H9 (cell line): ENCODE results near the gene FAT3. TPM values are rescaled to one million over a fixed set of nuclear protein-coding genes. Genes with fewer than 3 reads are reported as not detected.

Source experiments
- DNase-seq: peaks from one replicate; pipeline ENCODE4 v3.0.0-alpha.2; 2017
- H2AFZ ChIP-seq: one replicate; pipeline ENCODE4 v1.6.1; 2013; ENCODE audit warnings: mild to moderate bottlenecking, low read length, control low read depth, moderate library complexity
- H2AK5ac ChIP-seq: 2 replicates; pipeline ENCODE4 v1.6.1; 2013; ENCODE audit warnings: low read length, control low read depth, mixed read lengths; ENCODE audit not compliant: insufficient read length
- H2BK120ac ChIP-seq: one replicate; pipeline ENCODE4 v1.6.1; 2013; ENCODE audit warnings: low read depth, mild to moderate bottlenecking, low read length, control low read depth, inconsistent platforms; ENCODE audit not compliant: poor library complexity, severe bottlenecking
- H2BK12ac ChIP-seq: 2 replicates; pipeline ENCODE4 v1.6.1; 2013; ENCODE audit warnings: low read length, control low read depth, mixed read lengths, low read depth; ENCODE audit not compliant: insufficient read length
- H2BK15ac ChIP-seq: 2 replicates; pipeline ENCODE4 v1.6.1; 2013; ENCODE audit warnings: low read depth, low read length, control low read depth
- H2BK20ac ChIP-seq: one replicate; pipeline ENCODE4 v1.6.1; 2013; ENCODE audit warnings: low read depth, mild to moderate bottlenecking, low read length, control low read depth, inconsistent platforms; ENCODE audit not compliant: poor library complexity, severe bottlenecking
- H2BK5ac ChIP-seq: 2 replicates; pipeline ENCODE4 v1.6.1; 2013; ENCODE audit warnings: low read length, control low read depth, mixed read lengths; ENCODE audit not compliant: insufficient read length
- H3K14ac ChIP-seq: 2 replicates; pipeline ENCODE4 v1.6.1; 2013; ENCODE audit warnings: low read length, control low read depth; ENCODE audit not compliant: insufficient read depth
- H3K18ac ChIP-seq: 2 replicates; pipeline ENCODE4 v1.6.1; 2013; ENCODE audit warnings: low read depth, mild to moderate bottlenecking, mixed read lengths, low read length, control low read depth; ENCODE audit not compliant: insufficient read length
- H3K23ac ChIP-seq: 2 replicates; pipeline ENCODE4 v1.6.1; 2013; ENCODE audit warnings: low read length, control low read depth, mixed read lengths, low read depth; ENCODE audit not compliant: insufficient read length
- H3K23me2 ChIP-seq: 2 replicates; pipeline ENCODE4 v1.6.1; 2013; ENCODE audit warnings: low read depth, mild to moderate bottlenecking, mixed read lengths, low read length, control low read depth; ENCODE audit not compliant: insufficient read length, poor library complexity, severe bottlenecking
- H3K27ac ChIP-seq: 2 replicates; pipeline ENCODE4 v1.5.1; 2013; ENCODE audit warnings: low read length, control low read depth, mixed read lengths, low read depth; ENCODE audit not compliant: insufficient read length
- H3K27me3 ChIP-seq: 2 replicates; pipeline ENCODE4 v1.6.1; 2013; ENCODE audit warnings: low read length, control low read depth, inconsistent platforms; ENCODE audit not compliant: insufficient read depth
- H3K4ac ChIP-seq: 2 replicates; pipeline ENCODE4 v1.6.1; 2013; ENCODE audit warnings: low read depth, mild to moderate bottlenecking, control low read depth, inconsistent platforms, low read length, moderate library complexity
- H3K4me1 ChIP-seq: 2 replicates; pipeline ENCODE4 v1.6.1; 2013; ENCODE audit warnings: low read length, control low read depth, inconsistent platforms; ENCODE audit not compliant: insufficient read depth
- H3K4me2 ChIP-seq: 2 replicates; pipeline ENCODE4 v1.6.1; 2013; ENCODE audit warnings: low read length, control low read depth, mixed read lengths; ENCODE audit not compliant: insufficient read length, insufficient read depth
- H3K56ac ChIP-seq: 2 replicates; pipeline ENCODE4 v1.6.1; 2013; ENCODE audit warnings: low read depth, mild to moderate bottlenecking, mixed read lengths, low read length, control low read depth; ENCODE audit not compliant: insufficient read length
- H3K79me1 ChIP-seq: 2 replicates; pipeline ENCODE4 v1.6.1; 2013; ENCODE audit warnings: low read depth, mild to moderate bottlenecking, moderate library complexity, low read length, control low read depth, inconsistent platforms; ENCODE audit not compliant: insufficient read depth, poor library complexity, severe bottlenecking
- H3K79me2 ChIP-seq: 2 replicates; pipeline ENCODE4 v1.6.1; 2013; ENCODE audit warnings: low read length, control low read depth, inconsistent platforms; ENCODE audit not compliant: insufficient read depth
- H3K9ac ChIP-seq: 2 replicates; pipeline ENCODE4 v1.6.1; 2013; ENCODE audit warnings: low read length, control low read depth, mixed read lengths; ENCODE audit not compliant: insufficient read length; ENCODE audit errors: extremely low read depth
- H3K9me3 ChIP-seq: one replicate; pipeline ENCODE4 v1.6.1; 2013; ENCODE audit warnings: low read depth, low read length, inconsistent platforms; ENCODE audit not compliant: control insufficient read depth
- H3T11ph ChIP-seq: one replicate; pipeline ENCODE4 v1.6.1; 2013; ENCODE audit warnings: mild to moderate bottlenecking, low read length, control low read depth, inconsistent platforms
- H4K20me1 ChIP-seq: one replicate; pipeline ENCODE4 v1.6.1; 2013; ENCODE audit not compliant: control insufficient read depth, insufficient read length, insufficient read depth
- H4K5ac ChIP-seq: 2 replicates; pipeline ENCODE4 v1.6.1; 2013; ENCODE audit warnings: low read depth, mild to moderate bottlenecking, mixed read lengths, low read length, control low read depth; ENCODE audit not compliant: insufficient read length
- H4K8ac ChIP-seq: replicated peaks from 2 replicates; pipeline ENCODE4 v1.6.1; 2013; ENCODE audit warnings: low read length, control low read depth, mixed read lengths, low read depth; ENCODE audit not compliant: insufficient read length
- H4K91ac ChIP-seq: 2 replicates; pipeline ENCODE4 v1.6.1; 2013; ENCODE audit warnings: low read depth, mild to moderate bottlenecking, moderate library complexity, mixed read lengths, low read length, control low read depth; ENCODE audit not compliant: insufficient read length
- H3K27ac Mint-ChIP-seq, 3 experiments: 2 replicates in 2 of 3; 3 replicates in 1 of 3; pipeline ENCODE4 v1.8.0; 2020 to 2021; ENCODE audit warnings: mixed read lengths in 3 of 3, mild to moderate bottlenecking in 1 of 3, moderate library complexity in 1 of 3
- H3K27me3 Mint-ChIP-seq: 2 replicates; pipeline ENCODE4 v1.8.0; 2021; ENCODE audit warnings: low read depth, mild to moderate bottlenecking, moderate library complexity, mixed read lengths
- H3K36me3 Mint-ChIP-seq, 3 experiments: 2 replicates in 2 of 3; 3 replicates in 1 of 3; pipeline ENCODE4 v1.8.0; 2020 to 2021; ENCODE audit warnings: low read depth in 3 of 3, mixed read lengths in 3 of 3; ENCODE audit not compliant: insufficient read depth in 1 of 3
- H3K4me1 Mint-ChIP-seq, 2 experiments: 2 replicates each; pipeline ENCODE4 v1.8.0; 2020; ENCODE audit warnings: mixed read lengths in 2 of 2
- H3K4me3 Mint-ChIP-seq, 2 experiments: 2 replicates in 1 of 2; 3 replicates in 1 of 2; pipeline ENCODE4 v1.8.0; 2020 to 2021; ENCODE audit warnings: mild to moderate bottlenecking in 2 of 2, mixed read lengths in 2 of 2, moderate library complexity in 1 of 2
- H3K9me3 Mint-ChIP-seq, 2 experiments: 2 replicates in 1 of 2; 3 replicates in 1 of 2; pipeline ENCODE4 v1.8.0; 2020; ENCODE audit warnings: mild to moderate bottlenecking in 2 of 2, mixed read lengths in 2 of 2, moderate library complexity in 1 of 2
- CTCF ChIP-seq: fragments of 200-600 bp; sonication (generic); conservative IDR thresholded peaks from 3 replicates; pipeline ENCODE4 v1.8.0; 2021; ENCODE audit warnings: antibody characterized with exemption, mild to moderate bottlenecking
- WGBS: extraction: QIAGEN DNeasy Blood & Tissue Kit; methylation state at CpG from one replicate; pipeline ENCODE4 v1.1.7; 2013; ENCODE audit warnings: missing lambda C conversion rate, low lambda C conversion rate, mixed read lengths; ENCODE audit not compliant: insufficient read length; ENCODE audit errors: extremely low coverage; 5-methylcytosine and 5-hydroxymethylcytosine counted together
- total RNA-seq: library from RNA; stranded (reverse); gene quantifications from 2 replicates; pipeline ENCODE4 v1.2.1, GENCODE V29; 2021

The FAT3 gene
- total RNA-seq, 1 experiment from 2014 or later, result 19.1 TPM

GRCh38 chr11:92227959-92228935, 3.6 kb downstream of the FAT3 start:
- H3K18ac ChIP-seq, result no peak overlapping the region
- H4K5ac ChIP-seq, result no peak overlapping the region
- no peak overlapping the region for H4K91ac ChIP-seq
- H2BK12ac ChIP-seq, result no peak overlapping the region
- no peak overlapping the region for H3K14ac ChIP-seq
- no peak overlapping the region for H3T11ph ChIP-seq
- no peak for DNase-seq
- no peak overlapping the region for H2BK120ac ChIP-seq
- H3K4me1 Mint-ChIP-seq, result peaks cover 43 to 52% of the 10 kb centered on the region in 2 experiments
- no peak overlapping the region for H3K4me2 ChIP-seq
- no peak overlapping the region for H3K4ac ChIP-seq
- peak overlapping the region in 1 of 3 experiments; percentile 78; a peak in 1 of 7 replicates for H3K27ac Mint-ChIP-seq
- H3K27me3 Mint-ChIP-seq, result peaks cover 53% of the 10 kb centered on the region
- no peaks in the 10 kb centered on the region for H3K9me3 ChIP-seq
- no peak overlapping the region for H3K56ac ChIP-seq
- H3K36me3 Mint-ChIP-seq, result no peaks in the 10 kb centered on the region
- H4K20me1 ChIP-seq, result no peaks in the 10 kb centered on the region
- H3K9me3 Mint-ChIP-seq, result 0 out of 5 replicates have a peak, but pooled peaks cover 0 to 3% of the 10 kb centered on the region in 2 experiments
- peak overlapping the region; percentile 38 to 75 for H3K4me3 Mint-ChIP-seq
- no peak overlapping the region for H3K23ac ChIP-seq
- no peak overlapping the region for H2BK20ac ChIP-seq
- H3K79me2 ChIP-seq, result peaks cover 36% of the 10 kb centered on the region
- no peak overlapping the region for H3K9ac ChIP-seq
- no peak overlapping the region for H2AFZ ChIP-seq
- no peak overlapping the region for H2BK5ac ChIP-seq
- no peak overlapping the region for H3K27ac ChIP-seq
- H2BK15ac ChIP-seq, result no peak overlapping the region
- no peaks in the 10 kb centered on the region for H3K79me1 ChIP-seq
- H2AK5ac ChIP-seq, result no peak overlapping the region
- H4K8ac ChIP-seq, result no peak overlapping the region
- TF ChIP-seq CTCF, result no peak
- no CpG with 5 or more reads among the region's 6 CpGs for WGBS
- H3K4me1 ChIP-seq, result peaks cover 8% of the 10 kb centered on the region
- H3K23me2 ChIP-seq, result peaks cover 36% of the 10 kb centered on the region
- no peaks in the 10 kb centered on the region for H3K27me3 ChIP-seq
